ENCODE results near the gene ME1. TPM values are rescaled to one million over a fixed set of nuclear protein-coding genes. Genes with fewer than 3 reads are reported as not detected.
A peak's percentile ranks its signal among the peaks of the same experiment; 100 is the strongest.

ME1 gene
- total RNA-seq, 2 experiments from 2014 or later: 0.25 to 0.49 TPM

GRCh38 chr6:83215131-83216047 lies 215.5 kb downstream of the ME1 start:
- CTCF ChIA-PET: interaction anchor here (0.5 to 11.0 kb wide), 32 partner anchors 8 to 960 kb away, joined by 3 to 187 read pairs (median 4); partner anchors contain the start of genes DOP1A, PGM3, PRSS35 and RWDD2A
- H3K4me1 Mint-ChIP-seq (ENCODE audit: low read depth): no peaks in the 10 kb centered on the region

GRCh38 chr6:83202031-83202430 lies 228.8 kb downstream of the ME1 start:
- Mint-ChIP-seq H3K27me3 (peaks cover 3% of the 10 kb centered on the region), H3K4me3 (no peak overlapping the region), H3K36me3 (ENCODE audit: low read depth) (no peaks in the 10 kb centered on the region), H3K9me3 (no peaks in the 10 kb centered on the region), H3K4me1 (ENCODE audit: low read depth) (peaks cover 5% of the 10 kb centered on the region), H3K27ac (no peak overlapping the region)
- no peak for ATAC-seq
- CTCF ChIA-PET: no interaction called here
- TF ChIP-seq CTCF (IDR thresholded peaks at IDR 0.05): no peak
- POLR2A ChIA-PET: no interaction called here
- intact Hi-C loops (cut with micrococcal nuclease): no loop called here
- no peak for DNase-seq

More at GRCh38 chr6:83215131-83216047, 215.5 kb downstream of the ME1 start:
- no peak overlapping the region for H3K27ac Mint-ChIP-seq
- no peaks in the 10 kb centered on the region for H3K9me3 Mint-ChIP-seq
- ATAC-seq: peak; percentile 99
- peaks cover 6% of the 10 kb centered on the region for H3K27me3 Mint-ChIP-seq
- H3K4me3 Mint-ChIP-seq: no peak overlapping the region
- no peaks in the 10 kb centered on the region for H3K36me3 Mint-ChIP-seq (ENCODE audit: low read depth)
- POLR2A ChIA-PET: no interaction called here
- intact Hi-C loops (cut with micrococcal nuclease): loop anchor here (1.0 to 10.0 kb wide), 2 partner anchors 148 to 941 kb away; partner anchors contain the start of gene DOP1A
- peak; percentile 79 for DNase-seq
- peak; percentile 74 for TF ChIP-seq CTCF (IDR thresholded peaks at IDR 0.05)

DNA sequence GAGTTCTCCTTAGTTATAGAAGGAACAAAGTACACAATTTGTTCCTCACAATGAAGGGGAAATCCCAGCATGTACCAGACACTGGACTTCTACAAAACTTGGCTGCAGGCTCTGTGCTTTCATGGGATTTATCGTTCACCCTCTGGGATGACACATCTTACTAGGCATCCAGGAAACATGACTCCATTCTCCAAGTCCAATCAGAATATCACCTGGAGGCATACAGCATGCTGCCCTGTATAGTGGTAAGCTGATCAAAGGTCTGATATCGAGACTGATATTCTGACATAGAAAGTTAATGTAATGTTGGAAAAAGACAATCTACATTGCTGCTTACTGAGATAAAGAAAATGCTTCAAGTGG lies 231.0 kb downstream of the ME1 start:
- POLR2A ChIA-PET: interaction anchor here (1.4 kb wide), 1 partner anchor 133 kb away, joined by 3 read pairs; no protein-coding TSS in a partner anchor
- no peak overlapping the region for H3K27ac Mint-ChIP-seq
- no peaks in the 10 kb centered on the region for H3K27me3 Mint-ChIP-seq
- intact Hi-C loops (cut with micrococcal nuclease): no loop called here
- peaks cover 15% of the 10 kb centered on the region for H3K4me1 Mint-ChIP-seq (ENCODE audit: low read depth)
- DNase-seq: no peak
- no peaks in the 10 kb centered on the region for H3K9me3 Mint-ChIP-seq
- H3K36me3 Mint-ChIP-seq (ENCODE audit: low read depth): peaks cover 2% of the 10 kb centered on the region
- no peak for TF ChIP-seq CTCF (IDR thresholded peaks at IDR 0.05)
- no peak for ATAC-seq
- CTCF ChIA-PET: interaction anchor here (2.9 kb wide), 1 partner anchor 16 kb away, joined by 15 read pairs; no protein-coding TSS in a partner anchor
- H3K4me3 Mint-ChIP-seq: no peak overlapping the region

DNA sequence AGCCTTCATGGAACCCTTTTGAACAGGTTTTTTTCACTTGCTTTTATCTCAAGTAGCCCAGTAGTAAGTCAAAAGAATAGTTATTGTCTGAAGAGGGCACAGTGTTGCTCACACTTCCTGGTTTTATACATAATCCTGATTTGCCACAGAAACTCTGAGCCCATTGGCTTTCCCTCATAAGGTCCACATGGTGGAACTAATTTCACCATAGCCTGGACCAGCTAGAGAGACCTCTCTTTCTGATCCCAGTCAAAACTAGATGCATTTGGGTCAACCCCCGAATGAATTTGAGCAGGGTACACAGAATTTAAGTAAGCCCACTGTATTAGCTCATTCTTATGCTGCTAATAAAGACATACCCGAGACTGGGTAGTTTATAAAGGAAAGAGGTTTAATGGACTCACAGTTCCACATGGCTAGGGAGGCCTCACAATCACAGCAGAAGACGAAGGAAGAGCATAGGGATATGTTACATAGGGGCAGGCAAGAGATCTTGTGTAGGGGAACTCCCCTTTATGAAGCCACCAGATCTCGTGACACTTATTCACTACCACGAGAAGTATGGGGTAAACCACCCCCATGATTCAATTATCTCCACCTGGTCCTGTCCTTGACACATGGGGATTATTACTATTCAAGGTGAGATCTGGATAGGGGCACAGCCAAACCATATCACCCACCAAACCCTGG lies 231.5 kb downstream of the ME1 start:
- TF ChIP-seq CTCF (IDR thresholded peaks at IDR 0.05): no peak
- H3K36me3 Mint-ChIP-seq (ENCODE audit: low read depth): peaks cover 2% of the 10 kb centered on the region
- POLR2A ChIA-PET: interaction anchor here (1.4 kb wide), 1 partner anchor 133 kb away, joined by 3 read pairs; no protein-coding TSS in a partner anchor
- CTCF ChIA-PET: interaction anchor here (2.5 to 2.9 kb wide), 2 partner anchors 17 to 133 kb away, joined by 15 to 21 read pairs; partner anchors contain the start of genes DOP1A and UBE3D
- ATAC-seq (peak; percentile 78), DNase-seq (no peak)
- H3K9me3 Mint-ChIP-seq: no peaks in the 10 kb centered on the region
- H3K4me3 Mint-ChIP-seq: no peak overlapping the region
- intact Hi-C loops (cut with micrococcal nuclease): no loop called here
- peaks cover 19% of the 10 kb centered on the region for H3K4me1 Mint-ChIP-seq (ENCODE audit: low read depth)
- H3K27ac Mint-ChIP-seq: no peak overlapping the region
- no peaks in the 10 kb centered on the region for H3K27me3 Mint-ChIP-seq
